OCI-LY7 (cell line): ENCODE data around the gene TAB2.

Source experiments
- EZH2phosphoT487 ChIP-seq: fragments of 200-600 bp; sonication (generic); IDR thresholded peaks from 2 replicates; pipeline ENCODE4 v1.6.1; 2018; ENCODE audit warnings: low read depth, borderline replicate concordance, mild to moderate bottlenecking, mixed run types, antibody characterized with exemption, low read length, moderate library complexity, mixed read lengths
- TF ChIP-seq, protein P1 (sequence below): fragments of 200-600 bp; sonication (generic); conservative IDR thresholded peaks from 2 replicates; pipeline ENCODE4 v1.5.1; 2014; ENCODE audit warnings: mild to moderate bottlenecking, antibody characterized with exemption, low read length, moderate library complexity, mixed read lengths

DNA sequence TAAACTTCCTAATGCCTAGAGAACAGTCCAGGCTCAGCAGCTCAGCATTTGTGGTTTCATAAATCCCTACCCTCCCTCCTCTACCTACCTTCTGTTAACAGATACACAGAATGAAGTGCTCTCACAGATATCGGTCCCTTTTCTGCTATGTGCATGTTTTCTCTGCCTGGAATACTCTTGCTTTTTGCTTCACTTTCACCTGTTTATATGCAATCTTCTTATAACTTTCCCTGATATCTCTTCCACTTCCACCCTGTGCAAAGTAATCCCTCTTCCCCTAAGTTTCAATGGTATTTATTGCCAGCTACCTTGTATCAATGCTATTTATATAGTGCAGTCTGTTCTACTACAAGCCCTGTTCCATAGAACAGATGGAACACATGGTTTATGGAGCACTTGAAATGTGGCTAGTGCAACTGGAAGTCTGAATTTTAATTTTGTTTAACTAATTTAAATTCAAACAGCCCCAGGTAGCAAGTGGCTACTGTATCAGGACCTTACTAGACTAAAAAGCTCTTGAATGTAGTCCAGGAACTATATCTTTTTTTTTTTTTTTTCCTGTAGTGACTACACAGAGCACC lies 3.1 kb upstream of the TAB2 start:
- TF ChIP-seq, protein P1, sequence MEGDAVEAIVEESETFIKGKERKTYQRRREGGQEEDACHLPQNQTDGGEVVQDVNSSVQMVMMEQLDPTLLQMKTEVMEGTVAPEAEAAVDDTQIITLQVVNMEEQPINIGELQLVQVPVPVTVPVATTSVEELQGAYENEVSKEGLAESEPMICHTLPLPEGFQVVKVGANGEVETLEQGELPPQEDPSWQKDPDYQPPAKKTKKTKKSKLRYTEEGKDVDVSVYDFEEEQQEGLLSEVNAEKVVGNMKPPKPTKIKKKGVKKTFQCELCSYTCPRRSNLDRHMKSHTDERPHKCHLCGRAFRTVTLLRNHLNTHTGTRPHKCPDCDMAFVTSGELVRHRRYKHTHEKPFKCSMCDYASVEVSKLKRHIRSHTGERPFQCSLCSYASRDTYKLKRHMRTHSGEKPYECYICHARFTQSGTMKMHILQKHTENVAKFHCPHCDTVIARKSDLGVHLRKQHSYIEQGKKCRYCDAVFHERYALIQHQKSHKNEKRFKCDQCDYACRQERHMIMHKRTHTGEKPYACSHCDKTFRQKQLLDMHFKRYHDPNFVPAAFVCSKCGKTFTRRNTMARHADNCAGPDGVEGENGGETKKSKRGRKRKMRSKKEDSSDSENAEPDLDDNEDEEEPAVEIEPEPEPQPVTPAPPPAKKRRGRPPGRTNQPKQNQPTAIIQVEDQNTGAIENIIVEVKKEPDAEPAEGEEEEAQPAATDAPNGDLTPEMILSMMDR = no peak
- TF ChIP-seq EZH2phosphoT487 = no peak
